ENCODE measurements around the gene DTNBP1. TPM values are rescaled to one million over a fixed set of nuclear protein-coding genes. Genes with fewer than 3 reads are reported as not detected.

The DTNBP1 gene
- total and polyA plus RNA-seq, 2 donors (not counting 3 experiments of a cell fraction or from before 2014, with no cell fraction given) = 24.3 to 28.9 TPM

DNA sequence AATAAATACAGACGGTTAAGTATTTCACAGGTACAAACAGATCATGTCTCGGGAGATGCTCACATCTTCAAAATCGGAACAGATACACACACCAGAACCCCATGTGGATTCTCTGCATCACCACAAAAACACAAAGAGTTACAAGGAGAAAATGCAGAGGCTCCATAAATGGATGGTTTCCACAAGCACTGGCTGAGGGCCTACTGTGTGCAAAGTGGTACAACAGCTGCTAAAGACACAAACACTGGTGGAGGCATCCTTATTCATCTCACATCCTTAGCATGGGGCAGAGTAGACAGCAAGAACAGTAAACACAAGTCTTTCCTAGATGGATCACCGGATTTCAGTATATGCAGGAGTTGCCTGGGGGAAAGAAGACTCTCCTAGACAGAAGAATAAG is 88.8 kb downstream of the DTNBP1 start:
- intact Hi-C loops (cut with micrococcal nuclease) = no loop called here
- Histone ChIP-seq H3K9me3 (replicated peaks; ENCODE audit: control insufficient read depth, insufficient read depth, low read length) (no peaks in the 10 kb centered on the region), H3K4me2 (ENCODE audit: insufficient read depth, low read length) (no peak overlapping the region), H3K4me3 (replicated peaks in 1 of 3; ENCODE audit: insufficient read depth in 1 of 3, low read depth in 1 of 3, low read length in 3 of 3) (no peak overlapping the region), H3K27me3 (ENCODE audit: control insufficient read depth in 2 of 2, insufficient read depth in 2 of 2, low read length in 2 of 2) (no peaks in the 10 kb centered on the region), H3K4me1 (ENCODE audit: control insufficient read depth, extremely low read depth, insufficient read depth, low read length) (no peaks in the 10 kb centered on the region), H3K9me1 (replicated peaks; ENCODE audit: control insufficient read depth, extremely low read depth, insufficient read depth, low read length) (no peaks in the 10 kb centered on the region), H4K20me1 (replicated peaks; ENCODE audit: control insufficient read depth, extremely low read depth, insufficient read depth, low read length) (no peaks in the 10 kb centered on the region), H3K79me2 (ENCODE audit: control insufficient read depth, insufficient read depth, low read length) (no peaks in the 10 kb centered on the region), H2AFZ (ENCODE audit: low read depth, low read length) (no peak overlapping the region), H3K9ac (replicated peaks; ENCODE audit: extremely low read depth, insufficient read depth, low read length) (no peak overlapping the region), H3K27ac (ENCODE audit: insufficient read depth, low read depth, low read length) (no peak overlapping the region), H3K36me3 (ENCODE audit: control insufficient read depth in 2 of 2, extremely low read depth in 1 of 2, insufficient read depth in 2 of 2, low read length in 2 of 2) (peaks cover 0 to 2% of the 10 kb centered on the region in 2 experiments)
- dilution Hi-C loops (cut with MboI; ENCODE audit: extremely low pct_ligation_motif_present, low sequenced_read_pairs) = no loop called here
- ChIA-PET POLR2A (no interaction called here), CTCF (interaction anchor here (0.9 kb wide), 1 partner anchor 15 kb away, joined by 3 read pairs; no protein-coding TSS in a partner anchor)
- DNase-seq (ENCODE audit: low read depth, low spot score) = no peak
- FAIRE-seq = no peak
- no TSS peak for BruUV-seq (replicated peaks)
- TF ChIP-seq EZH2 (IDR thresholded peaks at IDR 0.05; ENCODE audit: borderline replicate concordance, low read depth, low read length, severe bottlenecking) = no peak
- TF ChIP-seq MAX (IDR thresholded peaks at IDR 0.05; ENCODE audit: insufficient read depth, insufficient read length) = no peak
- no peak for TF ChIP-seq POLR2AphosphoS5 (IDR thresholded peaks at IDR 0.05; ENCODE audit: insufficient read depth, low read depth, low read length)
- TF ChIP-seq FOS (IDR thresholded peaks at IDR 0.05; ENCODE audit: borderline replicate concordance, insufficient read depth, low read length) = no peak
- TF ChIP-seq MYC (IDR thresholded peaks at IDR 0.05; ENCODE audit: low read depth, low read length) = no peak
- TF ChIP-seq CTCF (IDR thresholded peaks at IDR 0.05; ENCODE audit: extremely low read depth in 1 of 2, insufficient read depth in 1 of 2, low read depth in 1 of 2, low read length in 2 of 2) = no peak
